Activated naive CD8-positive, alpha-beta T cell treated with anti-CD3 and anti-CD28 coated beads, Interleukin-2, amount 50 U/mL, for 16 hours (primary cell): ENCODE results near the gene GABRB1.

Source experiments
- DNase-seq: peaks from one replicate; pipeline ENCODE4 v3.0.0-alpha.2; 2020; ENCODE audit warnings: low read depth, low spot score

Gene GABRB1

DNA sequence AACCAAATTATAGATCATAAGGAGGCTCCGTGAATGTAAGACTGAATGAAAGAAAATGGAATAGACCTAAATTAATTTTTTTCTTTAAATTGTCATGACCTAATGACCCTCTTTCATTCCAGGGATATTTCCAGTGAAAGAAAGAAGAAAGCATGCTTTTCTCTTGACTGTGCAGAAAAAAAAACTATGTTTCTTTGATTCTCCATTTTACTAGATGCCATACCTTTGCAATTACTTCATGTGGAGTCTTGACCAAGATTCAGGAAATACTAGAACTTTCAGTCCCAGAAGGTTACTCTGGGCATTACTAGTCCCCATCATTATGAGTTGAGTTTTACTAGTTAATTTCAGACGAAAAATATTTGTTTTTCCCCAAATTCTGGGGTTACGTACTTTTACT lies 438.6 kb downstream of the GABRB1 start:
- DNase-seq = no peak

DNA sequence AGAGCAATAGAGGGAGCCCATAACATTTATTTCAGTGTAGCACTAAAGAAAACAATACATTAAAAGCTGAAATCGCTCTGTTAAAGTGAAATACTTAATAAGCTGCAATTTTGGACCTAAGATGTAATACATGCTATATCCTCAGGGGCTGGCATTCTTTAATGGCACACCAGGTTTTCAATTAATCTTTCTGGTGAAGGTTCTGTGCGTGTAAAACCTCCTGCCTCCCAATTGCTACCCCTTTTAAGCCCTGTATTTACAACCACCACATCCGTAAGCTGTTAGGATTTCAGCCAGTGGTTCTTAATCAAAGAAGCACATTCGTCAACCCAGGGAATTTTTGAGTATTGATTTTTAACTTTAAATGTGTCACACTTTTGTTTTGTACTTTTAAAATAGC lies 439.7 kb downstream of the GABRB1 start:
- DNase-seq = no peak

DNA sequence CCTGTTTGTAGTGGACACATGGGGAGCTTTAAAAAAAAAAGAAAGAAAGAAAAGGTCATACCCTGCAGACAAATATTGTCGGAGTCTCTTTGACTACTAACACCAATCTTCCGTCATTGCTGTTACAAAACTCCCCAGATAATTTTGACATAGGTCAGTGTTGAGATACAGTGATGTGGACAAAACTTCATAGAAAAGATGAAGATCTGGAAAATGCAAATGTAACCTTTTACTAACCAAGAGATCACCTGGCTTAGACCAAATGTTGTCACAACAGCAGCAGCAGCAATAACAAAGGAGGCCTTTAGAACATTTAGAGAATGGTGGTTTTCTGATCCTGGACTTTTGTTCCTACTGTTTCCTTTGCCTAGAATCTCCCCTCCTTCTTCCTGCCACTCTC lies 440.2 kb downstream of the GABRB1 start:
- no peak for DNase-seq

- no peak for DNase-seq
Observed at GRCh38 chr4:47473141-47473750, 441.9 kb downstream of the GABRB1 start.

- DNase-seq = no peak
Observed at GRCh38 chr4:47474799-47475198, 443.4 kb downstream of the GABRB1 start.

DNA sequence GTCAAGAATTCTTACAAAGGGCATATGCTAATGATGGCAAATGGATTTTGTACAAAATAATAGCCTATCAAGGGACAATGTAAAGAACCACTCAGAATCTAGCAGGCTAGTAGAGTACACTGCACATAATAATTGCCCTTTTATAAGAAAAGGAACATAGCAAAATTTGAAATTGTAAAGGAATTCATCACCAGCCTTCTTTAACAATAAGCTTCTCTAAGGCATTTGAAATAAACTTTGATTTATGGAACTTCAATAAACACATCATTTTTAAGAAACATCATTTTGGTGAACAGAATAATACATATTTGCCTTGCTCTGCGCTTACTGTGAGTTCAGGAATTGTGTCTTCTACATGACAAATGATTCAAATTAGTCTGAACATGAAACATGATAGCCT lies 444.0 kb downstream of the GABRB1 start:
- DNase-seq = no peak
